Measurements from ENCODE around the gene CAMK2N2. TPM values are rescaled to one million over a fixed set of nuclear protein-coding genes. Genes with fewer than 3 reads are reported as not detected.

Gene CAMK2N2
- total and polyA plus RNA-seq, 2 experiments from 2014 or later: 0.11 TPM; not detected in 1

- Histone ChIP-seq H3K27me3 (replicated peaks; ENCODE audit: insufficient read depth) (no peaks in the 10 kb centered on the region), H3K4me2 (ENCODE audit: unreplicated experiment) (no peak overlapping the region), H2AFZ (no peak overlapping the region), H3K36me3 (ENCODE audit: low read depth) (peaks cover 12% of the 10 kb centered on the region), H3K4me1 (ENCODE audit: insufficient read depth) (peaks cover 17% of the 10 kb centered on the region), H3K9ac (no peak overlapping the region), H3K4me3 (no peak overlapping the region), H4K20me1 (ENCODE audit: insufficient read depth) (no peaks in the 10 kb centered on the region), H3F3A (ENCODE audit: insufficient read depth) (peaks cover 21% of the 10 kb centered on the region), H3K9me3 (ENCODE audit: low read depth) (no peaks in the 10 kb centered on the region), H3K27ac (no peak overlapping the region), H3K9me2 (ENCODE audit: insufficient read depth) (no peaks in the 10 kb centered on the region), H3K79me2 (ENCODE audit: insufficient read depth) (peaks cover 26% of the 10 kb centered on the region)
- WGBS, 2 experiments (ENCODE audit: low coverage in 1 of 2, low lambda C conversion rate in 2 of 2, missing lambda C conversion rate in 2 of 2): 74 to 90% methylated on average over 6 to 7 of the region's 7 CpGs
- in situ Hi-C loops (cut with MboI): no loop called here
- DNase-seq: no peak
- TF ChIP-seq EZH2 (IDR thresholded peaks at IDR 0.05; ENCODE audit: insufficient read depth, poor library complexity, severe bottlenecking) (no peak), EZH2phosphoT487 (IDR thresholded peaks at IDR 0.05; ENCODE audit: insufficient read depth, low read depth) (no peak)
These were observed 35.3 kb upstream of the CAMK2N2 start for GRCh38 chr3:184296616-184297015.

DNA sequence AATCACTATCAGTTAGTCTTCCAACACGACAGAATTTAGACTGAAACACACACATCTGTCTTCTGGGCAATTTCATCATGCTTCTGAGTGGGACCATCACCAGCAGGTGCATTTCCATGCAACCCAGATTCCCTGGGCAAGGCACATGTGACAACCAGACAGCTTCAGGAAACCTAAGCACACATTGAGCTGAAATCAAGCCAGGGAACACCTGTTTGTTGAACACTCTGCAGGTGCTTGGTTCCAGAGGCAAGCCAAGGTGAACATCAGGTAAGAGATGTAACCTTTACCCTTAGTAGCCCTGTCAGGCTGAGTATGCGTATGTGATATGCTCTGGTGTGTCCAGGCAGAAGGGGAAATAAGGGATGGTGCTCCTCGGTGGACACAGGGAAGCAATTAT lies 34.4 kb upstream of the CAMK2N2 start:
- DNase-seq: no peak
- no peak overlapping the region for H2AFZ ChIP-seq
- H3K4me3 ChIP-seq: no peak overlapping the region
- no peaks in the 10 kb centered on the region for H3K9me3 ChIP-seq (ENCODE audit: low read depth)
- peaks cover 13% of the 10 kb centered on the region for H3F3A ChIP-seq (ENCODE audit: insufficient read depth)
- peaks cover 18% of the 10 kb centered on the region for H3K79me2 ChIP-seq (ENCODE audit: insufficient read depth)
- peaks cover 4% of the 10 kb centered on the region; the same call in 1 of the 2 replicates for H3K36me3 ChIP-seq (ENCODE audit: low read depth)
- no peak overlapping the region for H3K9ac ChIP-seq
- TF ChIP-seq EZH2phosphoT487 (IDR thresholded peaks at IDR 0.05; ENCODE audit: insufficient read depth, low read depth): no peak
- no peak for TF ChIP-seq EZH2 (IDR thresholded peaks at IDR 0.05; ENCODE audit: insufficient read depth, poor library complexity, severe bottlenecking)
- peaks cover 8% of the 10 kb centered on the region for H3K4me1 ChIP-seq (ENCODE audit: insufficient read depth)
- no peaks in the 10 kb centered on the region for H3K9me2 ChIP-seq (ENCODE audit: insufficient read depth)
- H3K4me2 ChIP-seq (ENCODE audit: unreplicated experiment): no peak overlapping the region
- WGBS, 2 experiments (ENCODE audit: low coverage in 1 of 2, low lambda C conversion rate in 2 of 2, missing lambda C conversion rate in 2 of 2): 32 to 34% methylated on average over 3 of the region's 3 CpGs
- H3K27ac ChIP-seq: no peak overlapping the region
- in situ Hi-C loops (cut with MboI): no loop called here
- no peaks in the 10 kb centered on the region for H4K20me1 ChIP-seq (ENCODE audit: insufficient read depth)
- H3K27me3 ChIP-seq (replicated peaks; ENCODE audit: insufficient read depth): no peaks in the 10 kb centered on the region

GRCh38 chr3:184291738-184292445 lies 30.5 kb upstream of the CAMK2N2 start:
- Histone ChIP-seq H3K9me2 (ENCODE audit: insufficient read depth) (no peaks in the 10 kb centered on the region), H3K4me1 (ENCODE audit: insufficient read depth) (no peaks in the 10 kb centered on the region), H4K20me1 (ENCODE audit: insufficient read depth) (no peaks in the 10 kb centered on the region), H3F3A (ENCODE audit: insufficient read depth) (no peaks in the 10 kb centered on the region), H3K4me3 (no peak overlapping the region), H3K9ac (no peak overlapping the region), H3K27me3 (replicated peaks; ENCODE audit: insufficient read depth) (no peaks in the 10 kb centered on the region), H3K36me3 (ENCODE audit: low read depth) (no peaks in the 10 kb centered on the region), H3K27ac (no peak overlapping the region), H3K9me3 (ENCODE audit: low read depth) (no peaks in the 10 kb centered on the region), H3K4me2 (ENCODE audit: unreplicated experiment) (no peak overlapping the region), H3K79me2 (ENCODE audit: insufficient read depth) (no peaks in the 10 kb centered on the region), H2AFZ (no peak overlapping the region)
- WGBS, 2 experiments (ENCODE audit: low coverage in 1 of 2, low lambda C conversion rate in 2 of 2, missing lambda C conversion rate in 2 of 2): 88 to 89% methylated on average over 21 of the region's 21 CpGs
- DNase-seq: no peak
- in situ Hi-C loops (cut with MboI): no loop called here
- no peak for TF ChIP-seq EZH2phosphoT487 (IDR thresholded peaks at IDR 0.05; ENCODE audit: insufficient read depth, low read depth)
- no peak for TF ChIP-seq EZH2 (IDR thresholded peaks at IDR 0.05; ENCODE audit: insufficient read depth, poor library complexity, severe bottlenecking)

DNA sequence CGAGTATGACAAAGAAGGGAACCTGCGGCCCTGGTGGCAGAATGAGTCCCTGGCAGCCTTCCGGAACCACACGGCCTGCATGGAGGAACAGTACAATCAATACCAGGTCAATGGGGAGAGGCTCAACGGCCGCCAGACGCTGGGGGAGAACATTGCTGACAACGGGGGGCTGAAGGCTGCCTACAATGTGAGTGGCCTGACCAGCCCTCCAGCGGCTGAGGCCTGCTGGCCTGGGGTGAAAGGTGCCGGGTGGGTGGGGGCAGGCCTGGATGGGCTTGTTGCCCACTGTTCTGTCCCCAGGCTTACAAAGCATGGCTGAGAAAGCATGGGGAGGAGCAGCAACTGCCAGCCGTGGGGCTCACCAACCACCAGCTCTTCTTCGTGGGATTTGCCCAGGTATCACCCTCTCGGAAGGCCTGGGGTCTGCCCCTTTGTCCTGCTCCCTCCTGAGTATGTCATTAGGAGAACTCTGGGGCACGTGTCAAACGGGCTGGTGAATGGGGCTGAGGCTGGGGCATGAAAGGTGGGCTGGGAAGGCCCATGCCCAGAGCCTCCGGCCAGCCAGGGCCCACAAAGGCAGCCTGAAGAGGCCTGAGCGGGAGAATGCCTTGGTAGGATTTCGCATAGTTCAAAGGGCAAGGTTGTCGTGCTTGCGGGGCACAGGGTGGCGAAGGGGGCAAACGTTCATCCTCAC lies 29.8 kb upstream of the CAMK2N2 start:
- Histone ChIP-seq H3K36me3 (ENCODE audit: low read depth) (no peaks in the 10 kb centered on the region), H3K4me3 (no peak overlapping the region), H3F3A (ENCODE audit: insufficient read depth) (no peaks in the 10 kb centered on the region), H3K4me1 (ENCODE audit: insufficient read depth) (no peaks in the 10 kb centered on the region), H3K27ac (no peak overlapping the region), H3K4me2 (ENCODE audit: unreplicated experiment) (no peak overlapping the region), H2AFZ (no peak overlapping the region), H4K20me1 (ENCODE audit: insufficient read depth) (no peaks in the 10 kb centered on the region), H3K79me2 (ENCODE audit: insufficient read depth) (no peaks in the 10 kb centered on the region), H3K9me2 (ENCODE audit: insufficient read depth) (no peaks in the 10 kb centered on the region), H3K27me3 (replicated peaks; ENCODE audit: insufficient read depth) (no peaks in the 10 kb centered on the region), H3K9me3 (ENCODE audit: low read depth) (no peaks in the 10 kb centered on the region), H3K9ac (no peak overlapping the region)
- in situ Hi-C loops (cut with MboI): no loop called here
- DNase-seq: no peak
- WGBS, 2 experiments (ENCODE audit: low coverage in 1 of 2, low lambda C conversion rate in 2 of 2, missing lambda C conversion rate in 2 of 2): 78 to 81% methylated on average over 22 of the region's 22 CpGs
- no peak for TF ChIP-seq EZH2 (IDR thresholded peaks at IDR 0.05; ENCODE audit: insufficient read depth, poor library complexity, severe bottlenecking)
- TF ChIP-seq EZH2phosphoT487 (IDR thresholded peaks at IDR 0.05; ENCODE audit: insufficient read depth, low read depth): no peak
